H1 (cell line): ENCODE data around the gene APMAP. TPM values are rescaled to one million over a fixed set of nuclear protein-coding genes. Genes with fewer than 3 reads are reported as not detected.

ENCODE experiments used
- CTCF ChIA-PET: fragments of 300-600 bp; sonication (Branson Sonifier 250); formaldehyde crosslinking; loops from one replicate; lab custom pipeline; 2021; ENCODE audit not compliant: partially characterized antibody; lab: Charles Lee
- POLR2A ChIA-PET: fragments of 300-600 bp; sonication (Branson Sonifier 250); formaldehyde crosslinking; loops from one replicate; lab custom pipeline; 2021; ENCODE audit warnings: inconsistent platforms; ENCODE audit not compliant: partially characterized antibody; lab: Charles Lee
- DNase-seq, 2 experiments: peaks; one replicate each; pipeline versions ENCODE4 v3.0.0 to v3.0.0-alpha.2; 2010 to 2022; ENCODE audit warnings: low spot score in 2 of 2, low read depth in 1 of 2, mixed read lengths in 1 of 2
- FAIRE-seq: peaks from 2 replicates; lab custom pipeline; 2011; peaks lifted over from hg19 to GRCh38; lab: Jason Lieb, UNC
- H2AFZ ChIP-seq: 2 replicates; pipeline ENCODE4 v1.8.1; 2012; ENCODE audit warnings: low read length, inconsistent platforms
- H2AK5ac ChIP-seq: 2 replicates; pipeline ENCODE4 v1.6.1; 2013; ENCODE audit warnings: low read depth, low read length
- H2BK120ac ChIP-seq: replicated peaks from 2 replicates; pipeline ENCODE3; 2013; ENCODE audit warnings: low read depth, low read length, inconsistent platforms
- H2BK12ac ChIP-seq: 2 replicates; pipeline ENCODE4 v1.6.1; 2013; ENCODE audit warnings: low read depth, low read length
- H2BK15ac ChIP-seq: 2 replicates; pipeline ENCODE4 v1.6.1; 2013; ENCODE audit warnings: low read length
- H2BK20ac ChIP-seq: 2 replicates; pipeline ENCODE4 v1.6.1; 2013; ENCODE audit warnings: low read length
- H2BK5ac ChIP-seq: 2 replicates; pipeline ENCODE4 v1.6.1; 2013; ENCODE audit warnings: low read depth, low read length
- H3K14ac ChIP-seq: 2 replicates; pipeline ENCODE4 v1.6.1; 2013; ENCODE audit warnings: inconsistent platforms; ENCODE audit not compliant: insufficient read length
- H3K18ac ChIP-seq: 2 replicates; pipeline ENCODE4 v1.6.1; 2013; ENCODE audit warnings: low read length; ENCODE audit errors: extremely low read depth
- H3K23ac ChIP-seq: 2 replicates; pipeline ENCODE4 v1.6.1; 2013; ENCODE audit warnings: inconsistent platforms; ENCODE audit not compliant: insufficient read length
- H3K23me2 ChIP-seq: 2 replicates; pipeline ENCODE4 v1.6.1; 2013; ENCODE audit warnings: low read depth, low read length
- H3K27ac ChIP-seq: 2 replicates; pipeline ENCODE4 v1.6.1; 2011; ENCODE audit warnings: low read depth, low read length, inconsistent platforms
- H3K27me3 ChIP-seq, 4 experiments: replicated peaks in 1 of 4; 1 replicate in 1 of 4; 2 replicates in 3 of 4; pipeline versions ENCODE4 v1.6.1 to v1.8.1; 2011 to 2013; ENCODE audit warnings: low read length in 3 of 4, mild to moderate bottlenecking in 3 of 4, inconsistent platforms in 2 of 4, mixed read lengths in 2 of 4, moderate library complexity in 1 of 4; ENCODE audit not compliant: control insufficient read depth in 3 of 4, insufficient read depth in 3 of 4; ENCODE audit errors: extremely low read depth in 1 of 4
- H3K36me3 ChIP-seq, 4 experiments: 2 replicates each; pipeline versions ENCODE4 v1.6.1 to v1.8.1; 2011 to 2013; ENCODE audit warnings: mild to moderate bottlenecking in 4 of 4, low read length in 3 of 4, moderate library complexity in 2 of 4, control low read depth in 1 of 4, inconsistent platforms in 1 of 4; ENCODE audit not compliant: insufficient read depth in 4 of 4, control insufficient read depth in 2 of 4
- H3K4ac ChIP-seq: replicated peaks from 2 replicates; pipeline ENCODE3; 2013; ENCODE audit warnings: low read length, low read depth, mixed read lengths, inconsistent platforms; ENCODE audit not compliant: insufficient read length
- H3K4me1 ChIP-seq, 4 experiments: replicated peaks in 1 of 4; 1 replicate in 1 of 4; 2 replicates in 3 of 4; pipeline versions ENCODE4 v1.6.1 to v1.8.1; 2011 to 2013; ENCODE audit warnings: low read length in 3 of 4, inconsistent platforms in 2 of 4, mixed read lengths in 1 of 4; ENCODE audit not compliant: insufficient read depth in 4 of 4, control insufficient read depth in 3 of 4
- H3K4me2 ChIP-seq, 2 experiments: 2 replicates each; pipeline versions ENCODE4 v1.6.1 to v1.8.1; 2011 to 2013; ENCODE audit warnings: low read depth in 2 of 2, low read length in 2 of 2, control low read depth in 1 of 2, inconsistent platforms in 1 of 2, mild to moderate bottlenecking in 1 of 2; ENCODE audit not compliant: insufficient read depth in 1 of 2
- H3K4me3 ChIP-seq, 4 experiments: fragments of 200-600, 300-600 bp in 1 of 4; sonication (generic), shearing (Covaris generic), sonication (Bioruptor Twin) in 1 of 4; 2 replicates each; pipeline versions ENCODE4 v1.5.1 to v1.8.1; 2011 to 2016; ENCODE audit warnings: low read length in 4 of 4, low read depth in 3 of 4, control low read depth in 2 of 4, inconsistent platforms in 2 of 4, mild to moderate bottlenecking in 2 of 4, mixed read lengths in 1 of 4, moderate library complexity in 1 of 4; ENCODE audit not compliant: insufficient read depth in 2 of 4; ENCODE audit errors: extremely low read depth in 1 of 4
- H3K56ac ChIP-seq: replicated peaks from 2 replicates; pipeline ENCODE3; 2013; ENCODE audit warnings: low read depth, mild to moderate bottlenecking, mixed read lengths, low read length, inconsistent platforms; ENCODE audit not compliant: insufficient read length
- H3K79me1 ChIP-seq: 2 replicates; pipeline ENCODE4 v1.6.1; 2013; ENCODE audit warnings: low read depth, low read length, control low read depth
- H3K79me2 ChIP-seq, 2 experiments: 2 replicates each; pipeline versions ENCODE4 v1.6.1 to v1.8.1; 2012 to 2013; ENCODE audit warnings: low read length in 2 of 2, mild to moderate bottlenecking in 2 of 2, inconsistent platforms in 1 of 2; ENCODE audit not compliant: insufficient read depth in 2 of 2, control insufficient read depth in 1 of 2
- H3K9ac ChIP-seq, 4 experiments: replicated peaks in 1 of 4; 1 replicate in 1 of 4; 2 replicates in 3 of 4; pipeline versions ENCODE4 v1.6.1 to v1.8.1; 2011 to 2013; ENCODE audit warnings: low read depth in 3 of 4, low read length in 3 of 4, control low read depth in 2 of 4, mild to moderate bottlenecking in 2 of 4, moderate library complexity in 2 of 4, inconsistent platforms in 1 of 4; ENCODE audit errors: extremely low read depth in 1 of 4
- H3K9me3 ChIP-seq, 2 experiments: 2 replicates each; pipeline versions ENCODE4 v1.6.1 to v1.8.1; 2012 to 2013; ENCODE audit warnings: mild to moderate bottlenecking in 2 of 2, moderate library complexity in 2 of 2, control low read depth in 1 of 2, inconsistent platforms in 1 of 2, low read depth in 1 of 2, low read length in 1 of 2, mixed read lengths in 1 of 2; ENCODE audit not compliant: insufficient read depth in 2 of 2
- H4K20me1 ChIP-seq, 2 experiments: replicated peaks in 1 of 2; 2 replicates each; pipeline versions ENCODE3 to v1.8.1; 2011 to 2013; ENCODE audit warnings: inconsistent platforms in 2 of 2, low read length in 2 of 2, mild to moderate bottlenecking in 1 of 2; ENCODE audit not compliant: insufficient read depth in 2 of 2, control insufficient read depth in 1 of 2
- H4K5ac ChIP-seq: 2 replicates; pipeline ENCODE4 v1.6.1; 2013; ENCODE audit warnings: low read length, low read depth, mixed read lengths, inconsistent platforms; ENCODE audit not compliant: insufficient read length
- H4K8ac ChIP-seq: 2 replicates; pipeline ENCODE4 v1.8.0; 2013; ENCODE audit warnings: mild to moderate bottlenecking, moderate library complexity, low read length, inconsistent platforms; ENCODE audit not compliant: insufficient read depth; ENCODE audit errors: extremely low read depth
- H4K91ac ChIP-seq: replicated peaks from 2 replicates; pipeline ENCODE3; 2013; ENCODE audit warnings: low read length, mixed read lengths, inconsistent platforms; ENCODE audit not compliant: insufficient read length
- CHD1 ChIP-seq: IDR thresholded peaks from 2 replicates; pipeline ENCODE4 v1.6.1; 2012; ENCODE audit warnings: low read depth, low read length, improper control_type of control experiment
- WGBS, 2 experiments: shearing (Covaris generic) in 1 of 2; methylation state at CpG; one replicate each; pipeline versions ENCODE4 v1.1.6 to v1.1.7; 2013 to 2015; ENCODE audit warnings: low lambda C conversion rate in 2 of 2, mixed read lengths in 2 of 2, inconsistent platforms in 1 of 2, low coverage in 1 of 2, missing lambda C conversion rate in 1 of 2; ENCODE audit not compliant: insufficient replicate concordance in 2 of 2, insufficient coverage in 1 of 2, insufficient read length in 1 of 2; ENCODE audit errors: extremely low coverage in 1 of 2, missing lambda C conversion rate in 1 of 2; 5-methylcytosine and 5-hydroxymethylcytosine counted together
- polyA plus RNA-seq, 7 experiments: library from polyadenylated mRNA; depleted of rRNA in 3 of 7; stranded (reverse) in 5 of 7; unstranded in 2 of 7; fragments of >200 nt in 5 of 7; fragments of 200-250 nt in 2 of 7; gene quantifications; 1 replicate in 5 of 7; 2 replicates in 1 of 7; 4 replicates in 1 of 7; pipeline versions ENCODE4 v1.2.1 to v1.2.3, GENCODE V29; 2011 to 2013; ENCODE audit warnings: missing spikeins in 2 of 7, mixed read lengths in 2 of 7
- total RNA-seq: library from RNA; stranded (reverse); fragmentation: NEBNext Ultra II Directional; extraction: Animal tissue kit (Norgen Biotek cat#: 25700); gene quantifications from 2 replicates; pipeline ENCODE4 v1.2.1, GENCODE V29; 2021

The APMAP gene
- total and polyA plus RNA-seq, 2 of the 8 experiments (the other 6 are each of a cell fraction or from before 2014, with no cell fraction given) = 31.3 to 66.0 TPM

GRCh38 chr20:24961384-24962181, 31.0 kb downstream of the APMAP start:
- CTCF ChIA-PET = interaction anchor here (0.9 to 1.6 kb wide), 6 partner anchors 9 to 285 kb away, joined by 3 to 6 read pairs (median 3); no protein-coding TSS in a partner anchor
- no peak for TF ChIP-seq CHD1

More at GRCh38 chr20:24961384-24962181, 31.0 kb downstream of the APMAP start:
- no peak for DNase-seq
- H2AFZ ChIP-seq = no peak overlapping the region
- no peak overlapping the region for H2BK20ac ChIP-seq
- H2AK5ac ChIP-seq = no peak overlapping the region
- H3K4me1 ChIP-seq = no peaks in the 10 kb centered on the region
- no peak for FAIRE-seq
- H4K91ac ChIP-seq = no peak overlapping the region
- 84% methylated on average over 20 of the region's 20 CpGs; no CpG with 5 or more reads in 1 of the 2 experiments for WGBS, 2 experiments
- no peak overlapping the region for H3K4me3 ChIP-seq
- H2BK5ac ChIP-seq = no peak overlapping the region
- H2BK12ac ChIP-seq = no peak overlapping the region
- H3K18ac ChIP-seq = no peak overlapping the region
- no peak overlapping the region for H2BK15ac ChIP-seq
- H2BK120ac ChIP-seq = no peak overlapping the region
- H3K79me2 ChIP-seq = no peaks in the 10 kb centered on the region
- H3K56ac ChIP-seq = no peak overlapping the region
- H3K36me3 ChIP-seq = peaks cover 0 to 20% (median 9%) of the 10 kb centered on the region in 4 experiments; a peak in 5 of 8 replicates
- no peak overlapping the region for H4K8ac ChIP-seq
- H3K9me3 ChIP-seq = no peaks in the 10 kb centered on the region
- no peak overlapping the region for H3K4me2 ChIP-seq
- H3K79me1 ChIP-seq = no peaks in the 10 kb centered on the region
- no peak overlapping the region for H3K14ac ChIP-seq
- H3K27ac ChIP-seq = no peak overlapping the region
- H3K9ac ChIP-seq = no peak overlapping the region
- H4K20me1 ChIP-seq = peaks cover 0 to 8% of the 10 kb centered on the region in 2 experiments
- no peak overlapping the region for H4K5ac ChIP-seq
- H3K4ac ChIP-seq = no peak overlapping the region
- POLR2A ChIA-PET = no interaction called here
- H3K23ac ChIP-seq = no peak overlapping the region
- no peaks in the 10 kb centered on the region for H3K23me2 ChIP-seq
- H3K27me3 ChIP-seq = no peaks in the 10 kb centered on the region
